DOHH2 (cell line): ENCODE data around the gene PREX1.

Source experiments
- H3F3A ChIP-seq: fragments of 200-600 bp; sonication (generic), shearing (Covaris generic); 2 replicates; pipeline ENCODE4 v1.6.0; 2016; ENCODE audit warnings: antibody characterized with exemption, mild to moderate bottlenecking; ENCODE audit not compliant: control insufficient read depth, insufficient read depth
- H3K27ac ChIP-seq: fragments of 200-600 bp; sonication (generic); 2 replicates; pipeline ENCODE4 v1.5.1; 2014; ENCODE audit warnings: low read depth, mild to moderate bottlenecking, low read length, moderate library complexity
- H3K27me3 ChIP-seq: fragments of 200-600 bp; sonication (generic); 2 replicates; pipeline ENCODE4 v1.6.1; 2014; ENCODE audit warnings: mild to moderate bottlenecking, low read length, mixed read lengths; ENCODE audit not compliant: control insufficient read depth
- H3K36me3 ChIP-seq: fragments of 200-600 bp; sonication (generic); 2 replicates; pipeline ENCODE4 v1.6.1; 2014; ENCODE audit warnings: mild to moderate bottlenecking, low read length, moderate library complexity, mixed read lengths; ENCODE audit not compliant: control insufficient read depth
- H3K4me1 ChIP-seq: fragments of 200-600 bp; sonication (generic); 2 replicates; pipeline ENCODE4 v1.6.1; 2014; ENCODE audit warnings: mild to moderate bottlenecking, low read length, mixed read lengths; ENCODE audit not compliant: control insufficient read depth
- H3K4me2 ChIP-seq: fragments of 200-600 bp; sonication (generic); 2 replicates; pipeline ENCODE4 v1.6.0; 2014; ENCODE audit warnings: mild to moderate bottlenecking, low read length, moderate library complexity
- H3K4me3 ChIP-seq: fragments of 200-600 bp; sonication (generic); 2 replicates; pipeline ENCODE4 v1.5.1; 2014; ENCODE audit warnings: mild to moderate bottlenecking, low read length, mixed read lengths
- H3K79me2 ChIP-seq: fragments of 200-600 bp; sonication (generic); 2 replicates; pipeline ENCODE4 v1.6.1; 2014; ENCODE audit warnings: mild to moderate bottlenecking, low read length, mixed read lengths; ENCODE audit not compliant: control insufficient read depth
- H3K9me2 ChIP-seq: fragments of 200-600 bp; sonication (generic); replicated peaks from 2 replicates; pipeline ENCODE4 v1.6.1; 2014; ENCODE audit warnings: mild to moderate bottlenecking, low read length, mixed read lengths; ENCODE audit not compliant: control insufficient read depth
- H3K9me3 ChIP-seq: fragments of 200-600 bp; sonication (generic); 2 replicates; pipeline ENCODE4 v1.6.1; 2014; ENCODE audit warnings: antibody characterized with exemption, low read length, mixed read lengths; ENCODE audit not compliant: control insufficient read depth, insufficient read depth
- H4K20me1 ChIP-seq: fragments of 200-600 bp; sonication (generic); 2 replicates; pipeline ENCODE4 v1.6.0; 2014; ENCODE audit warnings: low read depth, mild to moderate bottlenecking, antibody characterized with exemption, low read length, moderate library complexity; ENCODE audit not compliant: control insufficient read depth, insufficient read depth
- EZH2phosphoT487 ChIP-seq: fragments of 200-600 bp; sonication (generic); IDR thresholded peaks from 2 replicates; pipeline ENCODE4 v1.6.1; 2017; ENCODE audit warnings: borderline replicate concordance, mild to moderate bottlenecking, antibody characterized with exemption, low read length, moderate library complexity, mixed read lengths
- TF ChIP-seq, protein P1 (sequence below): fragments of 200-600 bp; sonication (generic); IDR thresholded peaks from one replicate; pipeline ENCODE4 v1.5.1; 2014; ENCODE audit warnings: antibody characterized with exemption, mild to moderate bottlenecking, low read depth, low read length; ENCODE audit not compliant: poor library complexity, severe bottlenecking

Gene PREX1

DNA sequence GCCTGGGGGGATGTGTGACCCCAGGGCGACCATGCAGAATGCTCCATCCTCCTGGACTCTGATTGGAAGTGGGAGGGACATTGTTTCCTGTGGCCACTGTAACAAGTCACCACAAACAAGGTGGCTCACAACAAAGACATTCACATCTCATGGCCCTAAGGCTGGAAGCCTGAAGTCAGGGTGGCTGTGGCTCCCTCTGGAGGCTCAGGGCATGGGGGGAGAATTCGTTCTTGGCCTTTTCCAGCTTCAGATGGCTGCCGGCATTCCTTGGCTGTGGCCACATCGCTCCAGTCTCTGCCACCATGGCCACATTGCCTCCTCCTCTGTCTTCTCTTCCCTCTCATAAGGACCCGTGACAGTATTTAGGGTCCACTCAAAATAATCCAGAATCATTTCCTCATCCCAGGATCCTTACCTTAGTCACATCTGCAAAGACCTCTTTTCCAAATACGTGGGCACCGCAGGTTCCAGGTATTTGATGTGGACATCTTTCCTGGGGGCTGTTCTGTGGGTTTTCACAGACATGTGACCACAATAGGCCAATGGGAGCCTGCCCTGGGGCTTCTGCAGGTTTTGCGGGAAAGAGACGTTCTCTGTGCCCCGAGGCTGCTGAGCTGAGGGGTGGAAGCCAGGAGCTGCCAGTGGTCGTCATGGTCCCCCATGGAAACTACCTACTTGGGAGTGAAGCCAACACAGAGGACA, 249.3 kb downstream of the PREX1 start:
- no peaks in the 10 kb centered on the region for H4K20me1 ChIP-seq
- no peak overlapping the region for H3K27ac ChIP-seq
- no peak overlapping the region for H3K4me3 ChIP-seq
- no peak overlapping the region for H3K4me2 ChIP-seq
- no peaks in the 10 kb centered on the region for H3K4me1 ChIP-seq
- no peaks in the 10 kb centered on the region for H3F3A ChIP-seq
- H3K27me3 ChIP-seq: no peaks in the 10 kb centered on the region
- no peaks in the 10 kb centered on the region for H3K79me2 ChIP-seq
- no peak for TF ChIP-seq EZH2phosphoT487
- TF ChIP-seq, protein P1, sequence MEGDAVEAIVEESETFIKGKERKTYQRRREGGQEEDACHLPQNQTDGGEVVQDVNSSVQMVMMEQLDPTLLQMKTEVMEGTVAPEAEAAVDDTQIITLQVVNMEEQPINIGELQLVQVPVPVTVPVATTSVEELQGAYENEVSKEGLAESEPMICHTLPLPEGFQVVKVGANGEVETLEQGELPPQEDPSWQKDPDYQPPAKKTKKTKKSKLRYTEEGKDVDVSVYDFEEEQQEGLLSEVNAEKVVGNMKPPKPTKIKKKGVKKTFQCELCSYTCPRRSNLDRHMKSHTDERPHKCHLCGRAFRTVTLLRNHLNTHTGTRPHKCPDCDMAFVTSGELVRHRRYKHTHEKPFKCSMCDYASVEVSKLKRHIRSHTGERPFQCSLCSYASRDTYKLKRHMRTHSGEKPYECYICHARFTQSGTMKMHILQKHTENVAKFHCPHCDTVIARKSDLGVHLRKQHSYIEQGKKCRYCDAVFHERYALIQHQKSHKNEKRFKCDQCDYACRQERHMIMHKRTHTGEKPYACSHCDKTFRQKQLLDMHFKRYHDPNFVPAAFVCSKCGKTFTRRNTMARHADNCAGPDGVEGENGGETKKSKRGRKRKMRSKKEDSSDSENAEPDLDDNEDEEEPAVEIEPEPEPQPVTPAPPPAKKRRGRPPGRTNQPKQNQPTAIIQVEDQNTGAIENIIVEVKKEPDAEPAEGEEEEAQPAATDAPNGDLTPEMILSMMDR: no peak
- no peaks in the 10 kb centered on the region for H3K9me2 ChIP-seq
- no peaks in the 10 kb centered on the region for H3K9me3 ChIP-seq
- H3K36me3 ChIP-seq: no peaks in the 10 kb centered on the region

DNA sequence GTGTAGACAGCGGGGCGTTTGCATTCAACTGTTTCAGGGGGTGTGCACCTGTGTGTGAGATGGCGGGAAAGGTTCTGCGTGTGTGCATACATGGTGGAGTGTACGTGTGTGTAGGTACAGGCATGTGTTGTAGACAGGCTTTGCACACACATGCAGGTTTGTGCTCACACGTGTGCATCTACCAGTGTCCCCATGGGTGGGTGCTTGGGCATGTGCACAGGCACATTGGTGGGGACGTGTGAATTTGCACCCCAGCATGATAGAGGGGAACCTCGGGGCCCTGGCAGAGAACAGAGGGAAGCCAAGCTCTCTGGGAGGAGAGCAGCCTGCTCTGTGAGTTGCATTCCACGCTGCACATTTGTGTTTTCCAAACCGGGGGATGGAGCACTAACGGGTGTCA, 250.2 kb downstream of the PREX1 start:
- Histone ChIP-seq H3K36me3 (no peaks in the 10 kb centered on the region), H3K4me3 (no peak overlapping the region), H3K79me2 (no peaks in the 10 kb centered on the region), H3K27ac (no peak overlapping the region), H4K20me1 (no peaks in the 10 kb centered on the region), H3K4me2 (no peak overlapping the region), H3K9me2 (no peaks in the 10 kb centered on the region), H3F3A (no peaks in the 10 kb centered on the region), H3K4me1 (no peaks in the 10 kb centered on the region), H3K27me3 (peaks cover 1% of the 10 kb centered on the region; the same call in 1 of the 2 replicates), H3K9me3 (no peaks in the 10 kb centered on the region)
- TF ChIP-seq, protein P1: no peak
- TF ChIP-seq EZH2phosphoT487: no peak

DNA sequence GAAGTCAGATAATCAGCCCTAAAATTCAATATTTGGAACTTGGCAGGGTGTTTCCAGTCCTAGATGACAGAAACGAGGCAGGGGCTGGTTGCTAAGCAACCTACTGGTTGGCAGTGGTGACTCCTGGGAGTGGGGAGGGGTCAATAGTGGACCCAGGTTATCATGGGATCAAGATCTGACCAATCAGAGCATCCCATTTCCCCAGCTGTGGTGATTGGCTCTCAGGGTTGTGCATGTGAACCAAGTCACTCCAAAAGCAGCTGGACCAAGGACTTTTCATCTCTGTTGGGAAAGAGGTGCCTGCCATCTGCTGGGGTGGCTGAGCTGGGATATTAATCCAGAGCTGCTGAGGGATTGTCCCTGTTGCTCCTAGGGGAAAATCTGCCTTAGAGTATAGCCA, 253.4 kb downstream of the PREX1 start:
- TF ChIP-seq, protein P1: no peak
- Histone ChIP-seq H3K9me3 (no peaks in the 10 kb centered on the region), H3K4me1 (no peaks in the 10 kb centered on the region), H3F3A (no peaks in the 10 kb centered on the region), H3K27me3 (peaks cover 4% of the 10 kb centered on the region; the same call in 1 of the 2 replicates), H3K9me2 (no peaks in the 10 kb centered on the region), H3K4me3 (no peak overlapping the region), H3K36me3 (no peaks in the 10 kb centered on the region), H4K20me1 (no peaks in the 10 kb centered on the region), H3K27ac (no peak overlapping the region), H3K79me2 (no peaks in the 10 kb centered on the region), H3K4me2 (no peak overlapping the region)
